Vagina (tissue), 2 donors: ENCODE measurements around the gene ELOVL3. TPM values are rescaled to one million over a fixed set of nuclear protein-coding genes. Genes with fewer than 3 reads are reported as not detected.

ENCODE experiments used
- DNase-seq, 2 donors: peaks; one replicate each; pipeline ENCODE4 v3.0.0-alpha.2; 2017; ENCODE audit errors: extremely low spot score in 2 of 2
- H3K27ac ChIP-seq: fragments of 200-600 bp; sonication (generic); one replicate; pipeline ENCODE4 v1.5.1; 2019
- H3K27me3 ChIP-seq: fragments of 200-600 bp; sonication (generic); one replicate; pipeline ENCODE4 v1.5.1; 2019
- H3K36me3 ChIP-seq, 2 donors: fragments of 200-600 bp; sonication (generic); one replicate each; pipeline ENCODE4 v1.5.1; 2017 to 2019
- H3K4me1 ChIP-seq: fragments of 200-600 bp; sonication (generic); one replicate; pipeline ENCODE4 v1.5.1; 2019
- H3K4me3 ChIP-seq, 2 donors: fragments of 200-600 bp; sonication (generic); 1 replicate in 1 of 2; 2 replicates in 1 of 2; pipeline ENCODE4 v1.5.1; 2016 to 2019
- H3K9me3 ChIP-seq: fragments of 200-600 bp; sonication (generic); one replicate; pipeline ENCODE4 v1.5.1; 2019
- POLR2A ChIP-seq, 2 donors: fragments of 450-650 bp; IDR thresholded peaks; one replicate each; pipeline ENCODE4 v1.6.1; 2017; ENCODE audit warnings: antibody characterized with exemption in 2 of 2, mild to moderate bottlenecking in 2 of 2, moderate library complexity in 2 of 2
- POLR2AphosphoS5 ChIP-seq, 2 donors: sonication (generic); formaldehyde crosslinking; IDR thresholded peaks; one replicate each; pipeline ENCODE4 v1.9.0; 2017; ENCODE audit warnings: antibody characterized with exemption in 2 of 2, mild to moderate bottlenecking in 2 of 2, low read depth in 1 of 2; ENCODE audit not compliant: insufficient read depth in 1 of 2
- intact Hi-C: fragments of 100-400 bp; cut with DNase I; formaldehyde crosslinking; loops from one replicate; pipeline ENCODE4 v1.15.1; 2023
- total RNA-seq: library from RNA; depleted of rRNA; stranded (reverse); fragments of >200 nt; gene quantifications from one replicate; pipeline ENCODE4 v1.2.3, GENCODE V29; 2016
- TF ChIP-seq, protein P1 (sequence below), 3 experiments: fragments of 450-650 bp in 2 of 3; fragments of 200-600 bp in 1 of 3; sonication (generic) in 1 of 3; IDR thresholded peaks; one replicate each; pipeline ENCODE4 v1.5.1; 2017 to 2019; ENCODE audit warnings: antibody characterized with exemption in 3 of 3, mild to moderate bottlenecking in 2 of 3, moderate library complexity in 2 of 3

ELOVL3 gene
- total RNA-seq, 1 donor from 2014 or later, result not detected

DNA sequence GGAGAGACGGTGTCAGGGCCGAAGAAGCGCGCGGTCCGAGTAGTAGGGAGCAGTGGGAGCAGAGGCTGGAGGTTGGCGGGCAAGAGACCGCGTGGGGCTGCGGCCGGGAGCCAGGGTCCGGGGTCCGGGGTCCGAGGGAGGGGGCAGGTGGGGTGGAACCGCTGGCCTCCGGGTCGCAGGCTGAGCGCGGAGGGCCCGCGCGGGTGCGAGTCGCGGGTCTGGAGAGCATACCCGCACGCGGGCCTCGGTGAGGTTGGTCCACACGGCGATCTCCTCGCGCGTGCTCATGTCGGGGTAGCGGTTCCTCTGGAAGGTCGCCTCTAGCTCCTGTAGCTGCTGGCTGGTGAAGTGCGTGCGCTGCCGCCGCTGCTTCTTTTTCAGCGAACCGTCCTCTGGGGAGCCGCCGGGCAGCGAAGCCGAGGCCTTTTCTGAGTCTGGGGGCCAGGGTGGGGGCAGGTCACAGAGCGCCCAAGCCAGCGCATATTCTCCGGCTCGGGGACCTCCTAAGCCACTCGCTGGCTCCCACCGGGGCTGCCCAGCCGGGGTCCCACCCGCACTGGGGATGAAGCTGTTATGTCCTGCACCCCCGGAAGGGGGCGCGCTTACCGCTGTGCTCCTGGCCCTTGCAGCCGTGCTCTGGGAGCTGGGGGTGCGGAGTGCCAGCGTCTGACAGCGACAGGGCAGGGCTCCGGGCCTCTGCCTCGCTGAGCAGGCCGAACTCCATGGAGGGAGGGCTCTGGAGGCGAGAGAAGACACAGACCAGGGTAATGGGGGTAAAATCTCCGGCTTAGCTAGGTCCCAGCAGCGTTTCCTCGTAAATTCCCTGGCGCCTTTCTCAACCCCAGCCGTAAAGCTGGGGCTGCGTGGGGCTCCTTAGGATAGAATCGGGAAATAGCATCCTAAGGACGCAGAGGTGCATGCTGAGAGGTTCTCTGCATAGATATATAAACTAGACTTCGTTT is 5.5 kb downstream of the ELOVL3 start:
- Histone ChIP-seq H3K4me1 (peaks cover 22% of the 10 kb centered on the region), H3K4me3 (peak overlapping the region; percentile 41 to 46), H3K9me3 (no peaks in the 10 kb centered on the region), H3K36me3 (no peaks in the 10 kb centered on the region), H3K27ac (no peak overlapping the region), H3K27me3 (peaks cover 7% of the 10 kb centered on the region)
- TF ChIP-seq POLR2AphosphoS5 (IDR thresholded peaks at IDR 0.05; ENCODE audit: insufficient read depth in 1 of 2, low read depth in 1 of 2) (no peak), POLR2A (IDR thresholded peaks at IDR 0.05) (no peak)
- TF ChIP-seq, protein P1, sequence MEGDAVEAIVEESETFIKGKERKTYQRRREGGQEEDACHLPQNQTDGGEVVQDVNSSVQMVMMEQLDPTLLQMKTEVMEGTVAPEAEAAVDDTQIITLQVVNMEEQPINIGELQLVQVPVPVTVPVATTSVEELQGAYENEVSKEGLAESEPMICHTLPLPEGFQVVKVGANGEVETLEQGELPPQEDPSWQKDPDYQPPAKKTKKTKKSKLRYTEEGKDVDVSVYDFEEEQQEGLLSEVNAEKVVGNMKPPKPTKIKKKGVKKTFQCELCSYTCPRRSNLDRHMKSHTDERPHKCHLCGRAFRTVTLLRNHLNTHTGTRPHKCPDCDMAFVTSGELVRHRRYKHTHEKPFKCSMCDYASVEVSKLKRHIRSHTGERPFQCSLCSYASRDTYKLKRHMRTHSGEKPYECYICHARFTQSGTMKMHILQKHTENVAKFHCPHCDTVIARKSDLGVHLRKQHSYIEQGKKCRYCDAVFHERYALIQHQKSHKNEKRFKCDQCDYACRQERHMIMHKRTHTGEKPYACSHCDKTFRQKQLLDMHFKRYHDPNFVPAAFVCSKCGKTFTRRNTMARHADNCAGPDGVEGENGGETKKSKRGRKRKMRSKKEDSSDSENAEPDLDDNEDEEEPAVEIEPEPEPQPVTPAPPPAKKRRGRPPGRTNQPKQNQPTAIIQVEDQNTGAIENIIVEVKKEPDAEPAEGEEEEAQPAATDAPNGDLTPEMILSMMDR (IDR thresholded peaks at IDR 0.05), result peak in 1 of 3 experiments; percentile 27
- intact Hi-C loops, result no loop called here
- DNase-seq, result no peak

DNA sequence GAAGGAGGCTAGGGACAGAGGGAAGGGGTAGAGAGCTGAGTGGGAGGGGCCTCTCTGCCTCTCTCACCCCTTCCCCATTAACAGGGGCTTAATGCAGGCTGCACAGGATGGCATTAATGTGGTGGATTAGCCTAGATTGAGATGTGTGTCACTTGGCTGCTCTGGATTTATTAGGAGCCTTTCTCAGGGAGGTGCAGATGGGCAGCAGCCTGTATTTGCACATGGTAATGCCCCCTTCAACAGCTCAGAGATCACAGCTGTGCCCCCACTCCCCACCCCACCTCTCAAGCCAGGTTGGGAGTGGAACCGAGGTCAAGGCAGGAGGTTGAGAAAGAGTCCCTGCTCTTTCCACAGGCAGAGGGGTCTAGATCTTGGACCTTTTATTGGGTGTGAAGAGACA is 7.9 kb downstream of the ELOVL3 start:
- Histone ChIP-seq H3K36me3 (no peaks in the 10 kb centered on the region), H3K4me3 (no peak overlapping the region), H3K9me3 (no peaks in the 10 kb centered on the region), H3K27ac (no peak overlapping the region), H3K27me3 (peaks cover 7% of the 10 kb centered on the region), H3K4me1 (peaks cover 20% of the 10 kb centered on the region)
- intact Hi-C loops, result no loop called here
- no peak for DNase-seq
- TF ChIP-seq POLR2A (IDR thresholded peaks at IDR 0.05) (no peak), POLR2AphosphoS5 (IDR thresholded peaks at IDR 0.05; ENCODE audit: insufficient read depth in 1 of 2, low read depth in 1 of 2) (no peak)
- TF ChIP-seq, protein P1 (IDR thresholded peaks at IDR 0.05), result no peak

DNA sequence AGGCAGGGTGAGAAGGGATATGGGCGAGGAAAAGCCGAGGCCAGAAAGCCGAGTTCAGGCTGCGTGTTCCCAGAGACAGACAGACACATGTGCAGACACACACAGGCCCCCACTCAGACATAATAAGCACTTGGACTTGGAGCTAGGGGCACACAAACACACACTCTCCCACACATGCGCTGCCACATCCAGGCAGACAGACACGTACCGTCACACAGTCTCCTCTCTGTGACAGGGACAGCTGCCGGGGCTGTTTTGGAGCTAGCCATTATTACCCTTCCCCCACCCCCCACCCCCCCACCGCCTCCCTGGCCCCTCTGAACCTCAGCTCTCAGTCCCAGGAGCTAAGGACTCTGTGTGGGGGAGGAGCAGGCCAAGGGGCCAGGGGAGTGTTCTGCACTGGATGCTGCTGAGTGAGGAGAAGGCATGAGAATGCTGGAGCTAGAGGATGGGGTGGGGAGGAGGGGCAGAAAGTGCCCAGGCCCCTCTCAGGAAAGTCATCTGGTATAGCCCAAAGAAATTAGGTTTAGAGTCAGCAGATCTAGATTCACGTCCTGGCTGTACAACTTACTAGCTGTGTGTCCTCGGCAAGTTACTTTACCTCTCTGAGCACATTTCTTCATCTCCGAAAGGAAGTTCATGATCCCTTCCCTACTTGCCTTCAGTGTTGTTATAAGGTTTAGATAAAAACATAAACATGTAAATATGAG is 8.9 kb downstream of the ELOVL3 start:
- no peak for DNase-seq
- no peak for TF ChIP-seq POLR2AphosphoS5 (IDR thresholded peaks at IDR 0.05; ENCODE audit: insufficient read depth in 1 of 2, low read depth in 1 of 2)
- TF ChIP-seq POLR2A (IDR thresholded peaks at IDR 0.05), result no peak
- TF ChIP-seq, protein P1 (IDR thresholded peaks at IDR 0.05), result no peak
- Histone ChIP-seq H3K36me3 (no peaks in the 10 kb centered on the region), H3K27me3 (peaks cover 7% of the 10 kb centered on the region), H3K9me3 (no peaks in the 10 kb centered on the region), H3K27ac (no peak overlapping the region), H3K4me3 (no peak overlapping the region), H3K4me1 (peaks cover 17% of the 10 kb centered on the region)
- intact Hi-C loops, result no loop called here

DNA sequence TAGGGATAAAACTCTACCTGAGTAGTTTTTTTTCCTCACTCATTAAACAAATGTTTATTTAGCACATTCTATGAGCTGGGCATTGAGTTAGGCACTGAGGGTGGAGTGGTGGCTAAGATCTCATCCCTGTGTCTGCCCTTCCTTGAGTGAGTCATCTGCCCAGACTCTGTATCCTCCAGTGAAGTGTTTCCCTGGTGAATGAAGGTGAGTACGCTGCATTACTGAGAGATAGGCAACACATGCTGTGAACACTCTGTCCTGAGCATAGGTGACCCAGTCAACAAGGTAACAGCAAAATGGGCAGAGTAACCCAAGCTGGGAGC is 9.5 kb downstream of the ELOVL3 start:
- no peaks in the 10 kb centered on the region for H3K36me3 ChIP-seq
- no peak for TF ChIP-seq POLR2A (IDR thresholded peaks at IDR 0.05)
- no peak for TF ChIP-seq POLR2AphosphoS5 (IDR thresholded peaks at IDR 0.05; ENCODE audit: insufficient read depth in 1 of 2, low read depth in 1 of 2)
- TF ChIP-seq, protein P1 (IDR thresholded peaks at IDR 0.05), result no peak
- DNase-seq, result no peak
- no peaks in the 10 kb centered on the region for H3K9me3 ChIP-seq
- H3K4me3 ChIP-seq, result no peak overlapping the region
- no peak overlapping the region for H3K27ac ChIP-seq
- peaks cover 7% of the 10 kb centered on the region for H3K27me3 ChIP-seq
- peaks cover 17% of the 10 kb centered on the region for H3K4me1 ChIP-seq
- intact Hi-C loops, result no loop called here
